ENCODE results near the gene MCOLN1. TPM values are rescaled to one million over a fixed set of nuclear protein-coding genes. Genes with fewer than 3 reads are reported as not detected.
A peak's percentile ranks its signal among the peaks of the same experiment; 100 is the strongest.

MCOLN1 gene
- total and polyA plus RNA-seq, 9 of the 15 experiments (the other 6 are each of a cell fraction or from before 2014, with no cell fraction given) = 0.25 to 15.4 (median 7.1) TPM

GRCh38 chr19:7515110-7515644 is 7.2 kb upstream of the MCOLN1 start:
- peaks cover 11 to 17% of the 10 kb centered on the region in 2 experiments for H3K4me1 ChIP-seq (replicated peaks in 1 of 2; ENCODE audit: control insufficient read depth in 2 of 2, insufficient read depth in 2 of 2, low read length in 2 of 2)
- H3K9ac ChIP-seq (ENCODE audit: insufficient read depth in 1 of 2, low read depth in 2 of 2, low read length in 2 of 2) = peak overlapping the region; percentile 31 to 58; a peak in 2 of 4 replicates
- H3K27ac ChIP-seq (ENCODE audit: extremely low read depth, low read depth, low read length) = no peak overlapping the region; the same call in 2 of the 3 replicates
- H3K9me1 ChIP-seq (ENCODE audit: control insufficient read depth, insufficient read depth, low read length) = no peaks in the 10 kb centered on the region
- FAIRE-seq (no peak), DNase-seq (ENCODE audit: extremely low read depth in 1 of 4, low spot score in 3 of 4) (no peak), ATAC-seq (no peak)
- H4K20me1 ChIP-seq (replicated peaks; ENCODE audit: control insufficient read depth, insufficient read depth, low read length) = no peaks in the 10 kb centered on the region
- no TSS peak for BruUV-seq (replicated peaks)
- CTCF ChIA-PET (ENCODE audit: low intra/inter-chr PET ratio) = no interaction called here
- H3K27me3 ChIP-seq (ENCODE audit: control insufficient read depth in 2 of 2, insufficient read depth in 2 of 2, low read length in 2 of 2) = no peaks in the 10 kb centered on the region
- POLR2A ChIA-PET = interaction anchor here (0.6 kb wide), 1 partner anchor 19 kb away, joined by 3 read pairs; no protein-coding TSS in a partner anchor
- in situ Hi-C loops (cut with MboI) (no loop called here), intact Hi-C loops (cut with micrococcal nuclease) (no loop called here)
- WGBS (ENCODE audit: insufficient coverage, low coverage, missing lambda C conversion rate) = 73% methylated on average over 13 of the region's 13 CpGs
- H2AFZ ChIP-seq (ENCODE audit: low read depth, low read length) = peak overlapping the region; percentile 94
- no peaks in the 10 kb centered on the region for H3K9me3 ChIP-seq (replicated peaks; ENCODE audit: control insufficient read depth, insufficient read depth, low read depth, low read length)
- peak overlapping the region; percentile 64; the same call in 1 of the 2 replicates for H3K4me2 ChIP-seq (ENCODE audit: insufficient read depth, low read length)
- no peaks in the 10 kb centered on the region for H3K79me2 ChIP-seq (ENCODE audit: control insufficient read depth, insufficient read depth, low read length)
- TF ChIP-seq E2F8 (IDR thresholded peaks at IDR 0.05; ENCODE audit: low read depth, partially characterized antibody) (no peak), MLX (CRISPR knock-in tag; conservative IDR thresholded peaks at IDR 0.05) (no peak), ELF2 (CRISPR knock-in tag; IDR thresholded peaks at IDR 0.05) (no peak), SIN3A (IDR thresholded peaks at IDR 0.05; ENCODE audit: borderline replicate concordance in 2 of 2, control insufficient read depth in 1 of 2, low read depth in 2 of 2, low read length in 2 of 2) (no peak), SNRNP70 (optimal IDR thresholded peaks at IDR 0.05; ENCODE audit: low read depth, low read length) (no peak), BACH1 (tag; IDR thresholded peaks at IDR 0.05) (no peak), ZC3H11A (IDR thresholded peaks at IDR 0.05; ENCODE audit: low read depth, low read length) (no peak), MXD1 (CRISPR knock-in tag; IDR thresholded peaks at IDR 0.05; ENCODE audit: borderline replicate concordance, poor library complexity, severe bottlenecking) (no peak), ZNF76 (CRISPR knock-in tag; IDR thresholded peaks at IDR 0.05; ENCODE audit: borderline replicate concordance) (no peak), CREB1 (IDR thresholded peaks at IDR 0.05) (no peak), CREB1 (CRISPR knock-in tag; IDR thresholded peaks at IDR 0.05) (no peak), NR2C1 (IDR thresholded peaks at IDR 0.05) (no peak), NR2C1 (tag; IDR thresholded peaks at IDR 0.05) (no peak), ZZZ3 (IDR thresholded peaks at IDR 0.05) (no peak)
- no peaks in the 10 kb centered on the region for H3K36me3 ChIP-seq (ENCODE audit: control insufficient read depth, insufficient read depth, low read length)
- H3K4me3 ChIP-seq = no peak overlapping the region

All from K562 (cell line).